NOMO-1 treated with dmso at 0.1 percent for 144 hours (cell line): ENCODE results near the gene RTL3.
"Not testable (repeated sequence)": the region's sequence is repeated elsewhere in the genome, so short reads cannot be mapped to it uniquely, and the experiment has no call there.

Source experiments
- DNase-seq: peaks from one replicate; lab custom pipeline; 2025; ENCODE audit not compliant: unreplicated experiment; lab: John Stamatoyannopoulos, UW

The RTL3 gene

DNA sequence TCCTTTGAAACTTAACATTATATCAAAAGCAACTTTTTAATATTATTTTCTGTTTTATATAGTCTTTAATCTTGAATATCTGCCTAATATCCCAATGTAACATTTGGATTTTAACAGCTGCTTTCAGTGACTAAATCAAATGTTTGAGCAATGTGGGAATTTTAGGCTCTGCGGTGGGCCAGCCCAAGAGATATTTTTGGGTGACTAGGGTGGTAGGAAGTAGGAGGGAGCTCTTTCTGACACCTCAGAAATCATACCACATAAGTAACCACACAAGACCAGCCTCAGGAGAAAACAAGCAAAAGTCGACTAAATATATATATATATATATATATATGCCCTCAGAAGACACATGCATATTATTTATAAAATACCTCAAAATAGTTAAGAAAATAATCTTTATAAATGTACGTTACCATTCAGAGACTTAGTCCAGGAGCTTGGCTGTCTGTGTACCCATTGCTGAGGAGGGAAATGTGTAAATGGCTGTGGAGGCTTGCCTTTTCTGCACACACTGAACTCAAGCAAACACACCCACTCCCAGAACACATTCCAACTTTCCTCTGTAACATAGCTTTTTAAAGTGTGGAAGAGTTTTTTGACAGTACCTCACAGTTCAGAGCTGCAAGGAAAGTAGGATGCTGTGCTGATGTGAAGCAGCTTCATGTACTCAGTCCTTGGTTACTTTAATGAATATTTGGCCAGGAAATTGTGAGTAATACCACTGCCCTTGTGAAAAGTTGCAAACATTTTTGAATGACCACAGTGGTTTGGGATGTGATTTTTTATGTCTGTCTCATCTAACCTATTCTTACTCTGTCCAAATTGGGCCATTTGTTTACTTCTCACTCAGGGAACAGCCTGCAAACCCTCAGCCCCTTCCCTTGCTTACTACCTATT is at the start of gene RTL3:
Gene RTL3 (minus strand): TSS at position 484 of the 900 bp plus-strand sequence. CDS start 908 bp downstream, outside the sequence.
- DNase-seq, result no peak

DNA sequence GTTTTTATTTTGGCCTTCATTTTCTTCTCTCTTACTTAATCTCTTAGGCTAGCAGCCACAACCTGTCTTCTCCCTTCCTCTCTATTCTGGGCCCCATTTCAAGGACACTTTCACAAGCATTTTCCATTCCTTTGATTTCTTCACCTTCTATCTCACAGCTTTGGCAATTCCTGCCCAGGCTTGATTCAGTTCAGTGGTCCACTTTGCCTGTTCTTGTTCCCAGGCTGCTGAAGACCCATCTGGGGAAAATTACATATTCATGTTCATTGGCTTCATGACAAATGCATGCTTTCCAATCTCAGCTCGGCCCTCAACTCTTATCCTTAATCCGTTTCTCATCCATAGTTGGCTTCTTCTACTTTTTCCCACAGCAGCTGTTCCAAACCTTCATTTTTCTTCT is 49.7 kb upstream of the RTL3 start:
- DNase-seq, result no peak

GRCh38 chrX:78708262-78708661 is 49.1 kb upstream of the RTL3 start:
- peak; percentile 29 for DNase-seq

- DNase-seq, result no peak
Measured at GRCh38 chrX:78706071-78706470, 46.9 kb upstream of the RTL3 start.

- no peak for DNase-seq
Measured at GRCh38 chrX:78693536-78693935, 34.4 kb upstream of the RTL3 start.

GRCh38 chrX:78693012-78693411 is 33.9 kb upstream of the RTL3 start:
- DNase-seq, result no peak

DNA sequence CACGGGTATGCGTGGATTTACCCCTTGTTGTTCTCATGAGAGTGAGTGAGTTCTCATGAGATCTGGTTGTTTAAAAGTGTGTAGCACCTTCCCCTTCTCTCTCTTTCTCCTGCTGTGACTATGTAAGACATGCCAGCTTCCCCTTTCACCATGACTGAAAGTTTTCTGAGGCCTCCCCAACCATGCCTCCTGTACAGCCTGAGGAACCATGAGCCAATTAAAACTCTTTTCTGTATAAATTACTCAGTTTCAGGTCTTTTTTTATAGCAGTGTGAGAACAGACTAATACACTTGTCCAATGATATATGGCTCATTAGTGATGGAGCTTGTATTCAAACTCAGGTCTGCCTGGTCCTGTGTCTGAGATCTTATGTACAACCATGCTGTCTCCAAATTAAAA is 28.5 kb upstream of the RTL3 start:
- DNase-seq, result peak; percentile 41

- no peak for DNase-seq
Measured at GRCh38 chrX:78673246-78673645, 14.1 kb upstream of the RTL3 start.

GRCh38 chrX:78665342-78665741 is 6.2 kb upstream of the RTL3 start:
- DNase-seq, result no peak

GRCh38 chrX:78661836-78662235 is 2.7 kb upstream of the RTL3 start:
- no peak for DNase-seq

DNA sequence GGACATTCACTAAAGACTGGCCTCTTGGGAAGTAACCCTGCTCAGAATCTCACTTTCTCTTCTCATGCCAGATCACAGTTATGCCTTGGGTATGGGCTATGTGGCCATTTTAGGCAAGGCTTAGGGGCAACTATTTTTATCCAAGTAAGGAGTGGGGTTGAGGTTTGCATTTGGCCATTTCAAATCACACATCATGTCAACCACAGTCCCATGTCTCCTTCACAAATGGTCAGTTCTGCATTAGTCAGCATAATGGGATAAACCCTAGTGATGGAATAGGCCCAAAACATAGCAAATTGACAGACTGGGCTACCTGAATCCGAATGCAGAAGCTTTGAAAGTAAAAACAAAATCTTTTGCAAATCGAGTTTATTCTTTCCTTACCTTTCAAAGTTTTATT is 827 bp upstream of the RTL3 start:
- DNase-seq, result no peak

DNA sequence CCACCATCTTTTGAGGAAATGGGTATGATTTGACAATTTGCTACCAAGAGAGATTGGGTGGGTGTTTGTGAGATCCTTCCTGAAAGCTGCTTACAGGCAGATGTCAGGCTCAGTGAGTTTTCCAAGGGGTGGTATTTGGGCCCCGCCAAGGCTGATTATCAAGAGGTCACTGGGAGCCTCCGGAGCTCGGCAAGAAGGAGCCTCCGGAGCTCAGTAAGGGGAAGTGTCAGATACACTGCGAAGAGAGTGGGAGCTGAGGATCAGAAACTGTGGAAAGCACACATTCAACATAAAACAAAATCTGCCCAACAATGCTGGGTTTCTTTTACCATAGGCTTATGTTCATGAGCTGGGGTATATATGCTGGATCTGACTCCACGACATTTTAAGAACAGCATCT is 714 bp downstream of the RTL3 start:
- DNase-seq, result no peak

GRCh38 chrX:78655642-78656041 is 3.5 kb downstream of the RTL3 start:
- DNase-seq, result no peak

DNA sequence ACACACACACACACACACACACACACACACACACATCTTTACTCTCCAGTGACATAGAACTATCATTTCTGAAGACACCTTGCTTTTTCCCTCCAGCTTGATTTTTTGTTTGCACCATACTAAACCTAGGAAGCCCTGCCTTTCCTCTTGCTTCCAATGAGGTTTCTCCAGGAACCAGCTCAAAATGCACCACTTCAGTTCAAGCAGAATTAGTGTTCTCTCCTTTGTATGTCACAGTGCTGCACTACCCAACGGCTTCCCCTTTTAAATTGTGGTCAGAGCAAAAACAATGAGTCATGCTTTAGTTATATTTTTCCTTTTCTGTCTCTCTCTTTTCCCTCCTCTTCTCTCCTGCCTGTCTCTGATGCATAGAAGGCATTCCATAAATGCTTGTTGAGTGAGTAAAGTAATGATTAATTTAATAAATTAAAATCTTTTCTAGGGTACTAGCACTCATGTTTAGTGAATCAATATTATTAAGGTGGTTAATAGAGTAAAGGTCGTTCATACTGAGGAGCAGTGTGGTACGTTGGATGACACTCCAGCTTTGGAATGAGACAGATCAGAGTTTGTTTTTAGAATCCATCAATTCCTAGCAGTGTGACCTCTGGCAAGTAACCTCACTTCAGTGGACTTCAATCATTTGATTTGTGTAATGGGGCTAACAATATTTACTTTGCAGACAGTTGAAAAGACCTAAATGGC is 5.9 kb downstream of the RTL3 start:
- peak; percentile 58 for DNase-seq

- peak; percentile 76 for DNase-seq
Measured at GRCh38 chrX:78650906-78651437, 8.2 kb downstream of the RTL3 start.

DNA sequence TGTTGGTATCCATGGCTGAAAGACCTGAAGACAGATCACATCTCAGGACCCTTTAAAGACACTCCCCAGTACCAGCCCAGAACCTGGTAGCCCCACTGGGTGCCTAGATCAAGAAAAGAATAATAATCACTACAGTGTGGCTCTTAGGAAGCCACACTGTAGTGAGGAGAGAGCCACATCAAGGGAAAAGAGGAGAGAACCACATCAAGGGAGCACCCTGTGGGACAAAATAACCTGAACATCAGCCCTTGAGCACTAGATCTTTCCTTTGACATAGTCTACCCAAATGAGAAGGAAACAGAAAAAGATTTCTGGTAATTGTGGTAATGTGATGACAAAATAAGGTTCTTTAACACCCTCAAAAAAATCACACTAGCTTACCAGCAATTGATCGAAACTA is 15.3 kb downstream of the RTL3 start:
- no peak for DNase-seq

DNA sequence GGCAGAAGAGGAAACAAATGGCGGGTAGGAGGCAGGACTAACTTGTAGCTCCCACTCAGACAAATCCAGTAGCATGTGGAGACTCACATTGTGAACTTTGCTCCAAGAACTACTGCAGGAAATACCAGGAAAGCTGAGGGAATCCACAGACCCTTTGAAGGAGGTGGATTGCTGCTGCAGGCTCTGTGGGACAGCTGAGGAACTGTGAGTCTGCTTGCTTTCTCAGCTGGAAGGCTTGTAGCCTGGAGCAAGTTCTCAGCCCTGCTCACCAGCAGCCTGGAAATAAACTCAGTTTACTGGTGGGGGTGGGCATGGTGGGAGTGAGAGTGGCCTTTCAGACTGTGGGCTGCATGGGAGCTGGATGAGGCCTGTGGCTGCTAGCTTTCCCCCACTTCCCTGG is 16.0 kb downstream of the RTL3 start:
- no peak for DNase-seq

- not testable (repeated sequence) for DNase-seq
Measured at GRCh38 chrX:78636096-78636495, 23.0 kb downstream of the RTL3 start.

DNA sequence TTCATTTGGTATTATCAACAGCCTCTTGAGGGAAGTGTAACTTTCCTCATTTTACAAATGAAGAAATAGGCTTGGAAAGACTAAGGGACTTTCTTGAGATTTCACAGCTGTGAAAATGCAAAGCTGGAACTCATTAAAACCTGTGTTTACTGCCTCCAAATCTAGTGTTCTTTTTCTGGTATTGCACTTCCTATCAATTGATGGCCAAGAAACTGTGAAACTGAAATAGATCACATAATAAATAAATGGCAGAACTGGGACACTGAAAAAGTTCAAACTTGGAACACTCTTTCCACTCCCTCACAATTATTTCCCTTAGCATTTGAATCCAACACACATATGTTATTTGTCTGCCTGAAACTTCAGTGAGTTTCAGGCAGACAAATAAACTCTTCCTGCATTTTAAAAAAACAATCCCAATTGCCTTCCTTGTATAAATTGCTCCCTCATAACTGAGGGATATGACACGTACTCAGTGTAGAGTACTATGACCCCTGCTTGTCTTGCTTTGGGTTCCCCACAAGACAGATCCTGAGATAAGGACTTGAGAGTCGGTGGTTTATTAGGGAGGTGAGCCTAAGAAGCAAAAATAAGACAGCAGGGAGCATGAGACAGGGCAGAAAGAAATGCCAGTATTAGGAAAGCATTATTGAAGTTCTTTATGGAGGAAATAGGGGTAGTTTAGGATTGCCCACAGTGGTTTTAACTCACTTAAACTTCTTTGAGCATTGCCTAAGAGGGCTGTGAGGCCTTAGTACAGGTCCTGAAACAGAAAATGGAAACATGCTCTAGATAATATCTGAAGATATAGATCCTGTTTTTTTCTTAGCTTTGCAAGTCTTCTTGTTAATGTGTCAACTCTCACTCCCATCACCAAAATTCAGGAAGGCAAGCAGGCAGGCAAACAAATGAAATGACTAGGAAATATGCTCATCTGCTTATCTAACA is 33.9 kb downstream of the RTL3 start:
- peak; percentile 25 for DNase-seq

DNA sequence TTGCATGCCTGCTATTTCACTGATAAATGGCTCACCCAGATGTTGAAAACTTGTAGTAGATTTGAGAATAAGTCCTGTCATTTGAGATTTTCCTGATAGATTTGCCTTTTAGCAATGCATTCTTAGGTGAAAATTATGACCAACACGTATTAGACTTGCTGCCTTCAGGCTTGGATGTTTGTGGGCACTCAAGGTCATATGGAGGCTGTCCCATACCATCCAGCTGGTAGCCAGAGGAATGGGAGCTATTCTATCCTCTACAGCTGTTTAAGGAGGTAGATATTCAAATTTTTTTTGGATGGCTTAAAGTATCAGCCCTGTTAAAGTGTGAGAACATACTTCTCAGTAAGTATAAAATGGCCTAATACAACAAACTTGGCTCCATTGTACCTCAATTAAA is 34.7 kb downstream of the RTL3 start:
- DNase-seq, result no peak

DNA sequence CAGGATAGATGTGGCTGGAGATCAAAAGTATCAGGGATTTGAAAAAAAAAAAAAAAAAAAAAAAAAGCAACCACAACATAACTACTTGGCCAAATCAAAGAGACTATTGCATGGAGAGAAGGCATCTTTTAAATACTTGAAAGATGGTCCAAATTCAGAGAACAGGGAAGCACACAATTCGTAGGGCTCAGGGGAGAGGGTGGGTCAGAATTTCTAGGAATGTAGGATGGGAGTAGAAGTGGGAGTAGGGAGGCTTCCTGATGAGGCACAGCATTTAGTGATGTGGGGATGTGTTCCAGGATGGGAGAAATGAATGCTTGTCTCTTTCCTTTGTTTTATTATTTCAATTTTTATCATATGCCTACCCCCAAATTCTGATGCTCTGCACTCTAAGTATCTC is 36.3 kb downstream of the RTL3 start:
- no peak for DNase-seq
